Astrocyte of the spinal cord (primary cell): ENCODE data around the gene PIGN.

Experiments used
- DNase-seq: peaks from one replicate; pipeline ENCODE4 v3.0.0; 2011; ENCODE audit warnings: low read depth, low spot score
- H3K4me3 ChIP-seq: 2 replicates; pipeline ENCODE4 v1.5.1; 2011; ENCODE audit warnings: low read depth, mild to moderate bottlenecking, low read length, moderate library complexity
- CTCF ChIP-seq: IDR thresholded peaks from 2 replicates; pipeline ENCODE4 v1.5.1; 2012; ENCODE audit warnings: low read depth, mild to moderate bottlenecking, low read length, inconsistent platforms
- in situ Hi-C: cut with HindIII; loops from 2 replicates; pipeline ENCODE4 v1.10.0; 2017; ENCODE audit warnings: low sequenced_read_pairs

Gene PIGN

GRCh38 chr18:62091487-62092120 lies 95.3 kb downstream of the PIGN start:
- no peak overlapping the region for H3K4me3 ChIP-seq
- in situ Hi-C loops, result no loop called here
- TF ChIP-seq CTCF, result no peak
- DNase-seq, result no peak

- no peak overlapping the region for H3K4me3 ChIP-seq
- no peak for TF ChIP-seq CTCF
- no peak for DNase-seq
- in situ Hi-C loops, result no loop called here
Measured at GRCh38 chr18:62089174-62089573, 97.7 kb downstream of the PIGN start.

GRCh38 chr18:62088156-62088555 lies 98.7 kb downstream of the PIGN start:
- H3K4me3 ChIP-seq, result no peak overlapping the region
- TF ChIP-seq CTCF, result no peak
- DNase-seq, result no peak
- in situ Hi-C loops, result no loop called here

- H3K4me3 ChIP-seq, result no peak overlapping the region
- DNase-seq, result no peak
- no peak for TF ChIP-seq CTCF
- in situ Hi-C loops, result no loop called here
Measured at GRCh38 chr18:62085756-62086155, 101.1 kb downstream of the PIGN start.

- no peak for TF ChIP-seq CTCF
- in situ Hi-C loops, result no loop called here
- no peak for DNase-seq
- H3K4me3 ChIP-seq, result no peak overlapping the region
Measured at GRCh38 chr18:62081761-62082294, 105.0 kb downstream of the PIGN start.

- no peak for DNase-seq
- TF ChIP-seq CTCF, result no peak
- in situ Hi-C loops, result no loop called here
- H3K4me3 ChIP-seq, result no peak overlapping the region
Measured at GRCh38 chr18:62081248-62081647, 105.6 kb downstream of the PIGN start.
